Measurements from ENCODE around the gene GSAP.
"Not testable (repeated sequence)": the region's sequence is repeated elsewhere in the genome, so short reads cannot be mapped to it uniquely, and the experiment has no call there.

GSAP gene

DNA sequence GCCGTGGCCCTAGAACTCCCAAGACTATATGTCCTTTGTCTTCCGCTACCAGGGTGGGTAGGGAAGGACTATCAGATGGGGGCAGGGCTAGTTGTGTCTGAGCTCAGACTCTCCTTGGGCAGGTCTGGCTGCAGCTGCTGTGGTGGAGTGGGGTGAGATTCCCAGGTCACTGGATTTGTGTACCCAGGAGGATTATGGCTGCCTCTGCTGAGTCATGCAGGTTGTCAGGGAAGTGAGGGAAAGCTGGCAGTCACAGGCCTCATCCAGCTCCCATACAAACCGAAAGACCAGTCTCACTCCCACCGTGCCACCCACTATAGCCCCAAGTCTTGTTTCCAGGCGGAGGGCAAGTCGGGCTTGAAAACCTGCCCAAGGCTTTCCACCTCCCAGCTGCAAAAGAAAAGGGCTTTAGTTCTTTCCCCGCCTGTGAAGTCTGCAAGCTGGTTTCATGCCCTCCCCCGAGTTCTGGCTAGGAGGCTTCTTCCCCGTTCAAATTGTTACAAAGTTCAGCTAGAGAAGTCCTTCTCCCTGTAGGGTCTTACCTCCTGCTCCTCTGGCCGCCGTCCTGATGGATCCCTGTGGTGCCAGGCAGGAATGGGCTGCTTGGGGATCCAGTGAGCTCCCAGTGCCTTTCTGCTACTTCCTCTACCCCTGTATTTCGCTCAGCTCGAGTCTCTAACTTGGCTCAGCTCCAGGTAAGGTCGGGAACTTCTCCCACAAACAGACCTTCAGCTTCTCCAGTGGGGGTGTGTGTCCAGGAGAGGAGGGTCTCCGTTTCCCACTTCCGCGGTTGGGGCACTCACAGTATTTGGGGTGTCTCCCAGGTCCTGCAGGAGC lies 109.7 kb downstream of the GSAP start:
- DNase-seq (ENCODE audit: insufficient read length, low spot score) (no peak), FAIRE-seq (no peak)

DNA sequence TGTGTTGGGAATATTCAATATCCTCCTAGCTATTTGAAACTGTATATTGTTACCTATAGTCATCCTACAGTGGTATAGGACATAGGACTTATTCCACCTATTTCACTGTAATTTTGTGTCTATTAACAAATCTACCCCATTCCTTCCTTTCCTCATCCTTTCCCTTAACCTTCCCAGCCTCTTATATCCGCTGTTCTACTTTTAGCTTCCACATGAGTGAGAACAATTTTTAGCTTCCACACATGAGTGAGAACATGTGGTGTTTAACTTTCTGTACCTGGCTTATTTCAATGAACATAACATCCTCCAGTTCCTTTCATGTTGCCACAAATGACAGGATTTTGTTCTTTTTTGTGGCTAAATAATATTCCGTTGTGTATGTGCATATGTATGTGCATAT lies 120.6 kb downstream of the GSAP start:
- FAIRE-seq (no peak), DNase-seq (ENCODE audit: insufficient read length, low spot score) (no peak)

DNA sequence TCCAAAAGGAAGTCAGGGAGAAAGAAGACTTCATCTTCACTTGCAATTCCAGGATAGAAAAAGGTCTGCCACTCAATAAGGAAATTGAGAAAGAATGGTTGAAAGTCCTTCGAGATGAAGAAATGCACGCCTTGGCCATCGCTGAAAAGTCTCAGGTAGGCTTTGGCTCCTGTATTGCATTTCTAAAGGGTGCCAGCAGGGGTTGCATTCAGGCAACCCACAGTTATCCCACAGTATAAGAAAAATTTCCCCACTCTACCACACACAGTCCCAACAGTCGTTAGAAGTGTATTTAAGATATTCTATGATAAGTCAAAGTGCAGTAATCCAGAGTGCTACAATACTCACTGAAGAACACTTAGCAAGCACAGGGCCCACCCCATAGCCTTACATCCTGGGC lies 123.1 kb downstream of the GSAP start:
- DNase-seq (ENCODE audit: insufficient read length, low spot score): no peak
- no peak for FAIRE-seq

DNA sequence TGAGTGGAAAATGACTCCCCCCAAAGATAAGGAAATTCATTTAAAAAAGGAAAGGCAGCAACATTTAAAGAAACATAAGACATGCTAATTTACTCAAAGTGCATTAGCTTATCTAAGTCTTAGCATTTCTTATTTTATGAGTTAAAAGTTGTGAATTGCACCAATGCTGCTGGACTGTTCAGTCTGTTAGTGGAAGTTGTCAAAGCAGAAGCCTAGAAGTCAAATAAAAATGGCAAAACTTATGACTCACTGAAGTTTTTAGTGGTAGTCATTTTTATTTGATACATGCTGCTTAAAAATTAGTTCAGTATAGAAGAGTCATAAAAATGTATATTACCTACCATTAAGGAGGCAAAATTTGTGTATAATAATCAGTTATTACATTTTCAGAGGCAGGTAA lies 125.7 kb downstream of the GSAP start:
- FAIRE-seq (no peak), DNase-seq (ENCODE audit: insufficient read length, low spot score) (no peak)

GRCh38 chr7:77289387-77289786 lies 126.8 kb downstream of the GSAP start:
- FAIRE-seq (no peak), DNase-seq (ENCODE audit: insufficient read length, low spot score) (no peak)

- DNase-seq (ENCODE audit: insufficient read length, low spot score) (no peak), FAIRE-seq (no peak)
Measured at GRCh38 chr7:77288676-77289320, 127.4 kb downstream of the GSAP start.

DNA sequence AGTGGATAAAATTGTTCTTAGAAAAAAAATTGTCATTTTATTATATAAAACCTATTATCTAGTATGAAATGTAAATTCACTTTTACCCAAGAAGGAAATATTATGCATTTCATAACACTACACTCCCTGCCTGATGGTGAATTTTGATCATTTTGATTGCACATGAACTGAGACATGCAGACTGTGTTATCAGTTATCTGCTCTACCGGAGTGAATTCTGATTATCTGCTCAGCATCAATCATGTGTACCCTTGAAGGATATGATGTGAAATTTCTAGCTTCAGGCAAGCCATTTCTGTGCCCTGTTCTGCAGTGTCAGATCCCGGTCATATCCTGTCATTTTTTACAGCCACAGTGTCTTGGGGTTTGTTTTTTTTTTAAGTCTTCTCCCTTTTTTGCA lies 131.5 kb downstream of the GSAP start:
- DNase-seq (ENCODE audit: insufficient read length, low spot score) (no peak), FAIRE-seq (no peak)

- FAIRE-seq (no peak), DNase-seq (ENCODE audit: insufficient read length, low spot score) (no peak)
Measured at GRCh38 chr7:77284005-77284404, 132.1 kb downstream of the GSAP start.

- DNase-seq (ENCODE audit: insufficient read length, low spot score): no peak
Measured at GRCh38 chr7:77282897-77283296, 133.3 kb downstream of the GSAP start.

DNA sequence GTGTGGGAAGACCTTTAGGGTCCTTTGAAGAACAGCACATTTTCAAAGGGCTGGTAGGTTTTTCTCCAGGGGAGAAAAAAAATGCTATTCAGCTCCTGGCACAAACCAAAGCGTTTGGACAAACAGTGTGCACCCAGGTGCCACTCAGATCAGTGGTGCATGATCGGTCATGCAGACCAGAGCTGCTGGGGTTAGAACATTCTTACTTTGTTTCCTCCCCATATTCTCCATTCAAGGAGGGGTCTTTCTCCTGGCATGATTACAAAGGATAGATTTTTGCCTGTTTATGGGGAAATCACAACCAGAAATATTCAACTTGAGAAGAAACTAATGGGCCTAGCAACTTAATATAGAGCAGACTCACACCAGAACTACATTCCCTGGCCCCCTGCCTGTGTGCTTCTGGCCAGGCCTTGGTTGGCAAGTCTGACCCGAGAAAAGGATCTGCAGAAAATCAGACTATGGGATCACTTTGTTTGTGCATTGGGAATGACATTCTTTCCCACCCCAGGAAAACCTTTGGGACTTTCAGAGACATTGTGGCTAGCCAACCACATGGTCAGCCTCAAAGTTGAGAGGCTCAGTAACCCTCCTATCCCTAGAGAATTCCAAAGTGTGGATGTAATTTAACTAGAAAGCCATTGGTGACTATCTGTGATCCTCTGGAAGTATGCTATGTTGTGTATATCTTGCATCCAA lies 134.2 kb downstream of the GSAP start:
- no peak for DNase-seq (ENCODE audit: insufficient read length, low spot score)
- no peak for FAIRE-seq

More at GRCh38 chr7:77282897-77283296, 133.3 kb downstream of the GSAP start:
- no peak for FAIRE-seq

DNA sequence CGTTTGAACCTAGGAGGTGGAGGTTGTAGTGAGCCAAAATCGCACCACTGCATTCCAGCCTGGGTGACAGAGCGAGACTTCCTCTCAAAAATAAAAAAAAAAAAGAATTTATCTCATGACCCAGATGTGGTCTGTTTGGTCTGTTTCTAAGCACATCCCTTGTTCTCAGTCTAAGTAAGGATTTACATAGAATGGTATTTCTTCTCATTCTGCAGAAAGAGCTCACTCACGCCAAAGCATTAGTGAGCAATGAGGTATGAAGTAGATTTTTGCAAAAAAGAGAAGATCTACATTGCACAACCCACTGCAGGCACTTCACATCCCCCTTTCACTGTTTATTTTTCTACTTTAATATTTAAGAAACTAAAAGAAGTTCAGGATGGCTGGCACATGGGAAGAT lies 140.0 kb downstream of the GSAP start:
- FAIRE-seq (no peak), DNase-seq (ENCODE audit: insufficient read length, low spot score) (no peak)

- FAIRE-seq; DNase-seq (ENCODE audit: insufficient read length, low spot score): not testable (repeated sequence)
Measured at GRCh38 chr7:77275663-77276062, 140.5 kb downstream of the GSAP start.

DNA sequence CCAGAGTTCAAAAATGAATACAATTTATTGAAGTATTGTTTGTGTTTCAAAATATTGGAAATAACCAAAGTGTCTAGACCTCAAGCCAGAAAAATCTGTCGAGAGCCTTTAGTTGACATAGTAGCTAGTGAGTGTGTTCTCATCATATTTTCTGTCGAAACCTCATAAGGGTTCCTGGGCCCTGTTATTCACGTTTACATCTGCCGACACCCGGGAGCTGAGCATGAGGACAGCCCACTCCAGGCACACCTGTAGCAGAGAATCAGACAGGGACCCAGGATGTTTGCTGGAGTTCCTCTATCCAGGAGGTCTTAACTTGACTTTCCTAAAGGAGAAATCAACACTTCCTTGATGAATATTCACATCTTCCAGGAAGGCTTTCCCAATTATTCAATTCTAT lies 144.4 kb downstream of the GSAP start:
- DNase-seq (ENCODE audit: insufficient read length, low spot score): no peak
- no peak for FAIRE-seq

DNA sequence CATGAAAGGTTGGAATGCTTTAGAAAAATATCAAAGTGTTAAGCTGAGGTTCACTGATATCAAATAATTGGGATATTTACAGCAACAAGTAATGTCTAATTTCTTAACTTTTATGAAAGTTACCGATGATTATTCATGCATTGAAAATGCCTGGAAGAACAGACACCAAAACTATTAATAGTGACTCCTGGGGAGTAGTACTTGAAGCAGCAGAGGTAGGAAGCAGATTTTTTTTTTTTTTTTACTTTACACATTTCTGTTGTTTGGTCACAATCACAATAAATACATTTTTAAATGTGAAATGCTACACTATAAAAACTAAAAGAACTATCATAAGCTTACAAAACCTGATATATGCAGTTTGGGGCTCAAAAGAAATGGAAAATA lies 146.1 kb downstream of the GSAP start:
- no peak for FAIRE-seq
- no peak for DNase-seq (ENCODE audit: insufficient read length, low spot score)

DNA sequence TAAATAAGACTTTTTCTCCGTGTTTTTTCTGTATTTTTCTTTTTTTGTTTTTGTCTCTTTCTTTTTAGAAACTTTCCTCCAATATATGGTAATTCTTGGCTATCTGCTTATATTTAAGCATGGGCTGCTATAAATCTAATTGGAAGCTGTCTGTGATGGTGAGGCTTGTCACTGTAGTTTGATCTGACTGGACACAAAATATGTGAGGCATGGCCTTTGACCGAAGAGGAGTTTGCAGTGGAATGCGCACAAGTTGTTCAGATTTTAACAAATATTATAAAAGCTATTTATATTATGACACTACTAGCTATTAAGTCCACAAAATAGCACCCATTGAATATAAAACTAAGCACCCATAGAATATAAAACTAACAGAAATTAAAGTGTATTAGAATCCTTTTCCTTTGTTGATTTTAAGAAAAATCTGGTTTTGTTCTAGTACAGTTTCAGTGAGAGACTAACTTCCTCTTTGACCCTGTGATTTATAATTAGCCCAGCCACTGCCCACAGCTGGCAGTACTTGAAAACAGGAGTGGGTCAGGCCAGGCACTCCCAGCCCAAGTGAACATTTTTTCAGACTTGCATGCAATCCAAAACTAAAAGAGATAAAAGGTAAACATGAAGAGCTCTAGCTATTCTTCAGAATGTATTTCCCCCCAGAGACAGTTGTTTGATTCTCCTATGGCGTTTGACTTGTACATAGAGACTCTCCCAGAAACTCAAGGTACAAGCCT lies 146.6 kb downstream of the GSAP start:
- FAIRE-seq: no peak
- no peak for DNase-seq (ENCODE audit: insufficient read length, low spot score)

DNA sequence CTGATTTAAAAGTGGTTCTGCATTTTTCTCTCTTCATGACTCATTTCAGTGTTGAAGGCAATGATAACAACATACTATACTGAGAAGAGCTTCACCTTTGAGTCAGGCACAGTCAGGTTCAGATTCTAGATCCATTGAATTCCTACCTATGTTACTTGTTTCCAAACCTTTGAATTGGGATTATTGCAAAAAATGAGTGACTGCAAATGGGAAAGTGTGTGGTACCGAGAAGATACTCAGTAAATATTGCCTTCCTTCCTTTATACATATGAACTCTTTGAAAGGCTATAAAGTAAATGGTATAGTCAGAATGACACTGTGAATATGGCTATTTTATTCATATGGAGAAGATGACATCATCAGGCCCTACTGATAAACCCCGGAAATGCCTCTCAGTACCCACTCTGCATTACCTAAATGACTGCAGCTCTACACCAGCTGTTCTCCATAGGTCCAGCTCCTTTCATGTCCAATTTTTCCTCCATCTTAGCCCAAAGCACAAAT lies 149.8 kb downstream of the GSAP start:
- DNase-seq (ENCODE audit: insufficient read length, low spot score) (no peak), FAIRE-seq (no peak)

DNA sequence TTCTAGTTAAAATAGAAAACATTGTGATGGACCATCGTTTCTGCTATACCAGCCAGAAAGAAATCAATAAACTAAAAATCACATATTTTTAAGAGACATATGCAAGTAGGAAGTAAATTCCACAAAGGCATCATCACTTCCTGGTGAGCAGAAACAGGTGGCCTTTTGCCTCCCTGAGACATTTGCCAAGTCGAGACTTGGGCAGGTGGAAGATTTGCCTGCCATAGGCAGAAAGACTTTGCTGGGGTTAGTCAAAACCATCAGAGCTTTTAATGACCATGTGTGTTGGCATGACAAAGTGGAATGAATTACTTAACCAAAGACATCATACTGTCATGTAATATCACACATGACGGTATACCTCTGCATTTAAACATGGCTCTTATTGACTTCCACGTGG lies 150.5 kb downstream of the GSAP start:
- DNase-seq (ENCODE audit: insufficient read length, low spot score) (no peak), FAIRE-seq (no peak)

DNA sequence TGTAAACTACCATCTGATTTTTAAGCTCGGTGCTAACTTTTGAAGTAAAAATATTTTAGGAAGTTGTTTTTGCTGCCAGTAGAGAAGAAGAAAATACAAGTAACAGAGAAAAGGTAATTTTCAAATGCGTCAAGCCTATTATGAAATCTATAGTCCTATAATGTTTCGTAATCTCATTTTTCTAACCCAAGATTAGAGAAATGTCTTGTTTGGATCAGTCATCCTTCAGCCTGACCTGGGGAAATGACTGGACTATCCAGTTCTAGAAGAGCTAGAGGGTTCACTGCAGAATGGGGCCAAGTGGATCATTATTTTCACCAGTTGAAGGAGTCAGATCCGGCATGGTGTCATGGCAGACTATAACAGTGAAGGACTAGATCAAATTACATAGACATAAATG lies 153.8 kb downstream of the GSAP start:
- FAIRE-seq (no peak), DNase-seq (ENCODE audit: insufficient read length, low spot score) (no peak)

Measured in HTR-8/SVneo (cell line).